ENCODE measurements around the gene TUBB. TPM values are rescaled to one million over a fixed set of nuclear protein-coding genes. Genes with fewer than 3 reads are reported as not detected.

TUBB gene
- total RNA-seq, 1 experiment from 2014 or later = 1,719 TPM

DNA sequence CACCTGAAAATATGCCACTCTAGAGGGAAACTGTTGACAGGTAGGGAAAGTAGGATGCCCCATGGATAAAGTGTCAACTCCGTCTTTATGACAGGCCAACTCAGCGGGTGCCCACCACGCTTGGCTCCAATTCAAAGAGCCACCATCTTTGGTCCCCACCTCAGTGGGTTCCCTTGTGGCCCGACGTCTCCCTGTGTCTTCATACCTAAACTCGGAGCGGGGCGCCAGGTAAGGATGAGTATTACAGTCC, 3.3 kb upstream of the TUBB start:
- Histone ChIP-seq H2AFZ (ENCODE audit: low read length) (no peak overlapping the region), H2BK5ac (ENCODE audit: insufficient read length, low read length) (no peak overlapping the region), H3K4ac (ENCODE audit: low read depth, low read length) (no peak overlapping the region), H3K79me1 (ENCODE audit: insufficient read depth, low read depth, low read length, poor library complexity, severe bottlenecking) (no peaks in the 10 kb centered on the region), H2BK15ac (ENCODE audit: low read depth, low read length) (no peak overlapping the region), H4K8ac (replicated peaks; ENCODE audit: insufficient read length, low read depth, low read length) (no peak overlapping the region), H4K91ac (ENCODE audit: insufficient read length, low read depth, low read length) (no peak overlapping the region), H3T11ph (ENCODE audit: low read length) (no peak overlapping the region), H3K18ac (ENCODE audit: insufficient read length, low read depth, low read length) (peak overlapping the region; percentile 61), H3K27ac (ENCODE audit: insufficient read length, low read depth, low read length) (no peak overlapping the region), H3K27me3 (ENCODE audit: insufficient read depth, low read length) (no peaks in the 10 kb centered on the region), H3K9ac (ENCODE audit: extremely low read depth, insufficient read length, low read length) (peak overlapping the region; percentile 8), H2BK12ac (ENCODE audit: insufficient read length, low read depth, low read length) (no peak overlapping the region), H4K20me1 (ENCODE audit: control insufficient read depth, insufficient read depth, insufficient read length) (no peaks in the 10 kb centered on the region), H4K5ac (ENCODE audit: insufficient read length, low read depth, low read length) (no peak overlapping the region), H2AK5ac (ENCODE audit: insufficient read length, low read length) (no peak overlapping the region), H2BK20ac (ENCODE audit: low read depth, low read length, poor library complexity, severe bottlenecking) (no peak overlapping the region), H3K23ac (ENCODE audit: insufficient read length, low read depth, low read length) (no peak overlapping the region), H3K56ac (ENCODE audit: insufficient read length, low read depth, low read length) (no peak overlapping the region), H3K4me2 (ENCODE audit: insufficient read depth, insufficient read length, low read length) (peak overlapping the region; percentile 78), H3K4me1 (ENCODE audit: insufficient read depth, low read length) (no peaks in the 10 kb centered on the region), H2BK120ac (ENCODE audit: low read depth, low read length, poor library complexity, severe bottlenecking) (no peak overlapping the region), H3K79me2 (ENCODE audit: insufficient read depth, low read length) (peaks cover 10% of the 10 kb centered on the region; the same call in 1 of the 2 replicates), H3K23me2 (ENCODE audit: insufficient read length, low read depth, low read length, poor library complexity, severe bottlenecking) (peaks cover 15% of the 10 kb centered on the region), H3K9me3 (ENCODE audit: control insufficient read depth, low read depth, low read length) (no peaks in the 10 kb centered on the region), H3K14ac (ENCODE audit: insufficient read depth, low read length) (peak overlapping the region; percentile 44; the same call in 1 of the 2 replicates)
- Mint-ChIP-seq H3K36me3 (ENCODE audit: insufficient read depth in 1 of 3, low read depth in 3 of 3) (peaks cover 39 to 58% (median 53%) of the 10 kb centered on the region in 3 experiments), H3K4me3 (peak overlapping the region; percentile 93 to 98), H3K9me3 (peaks cover 6 to 7% of the 10 kb centered on the region in 2 experiments; a peak in 4 of 5 replicates), H3K4me1 (peaks cover 19 to 26% of the 10 kb centered on the region in 2 experiments), H3K27me3 (ENCODE audit: low read depth) (peaks cover 3% of the 10 kb centered on the region; the same call in 1 of the 2 replicates), H3K27ac (peak overlapping the region; percentile 97 to 99 (median 98))
- WGBS (ENCODE audit: extremely low coverage, insufficient read length, low lambda C conversion rate) = no CpG with 5 or more reads among the region's 8 CpGs
- no peak for DNase-seq
- TF ChIP-seq, protein P1, sequence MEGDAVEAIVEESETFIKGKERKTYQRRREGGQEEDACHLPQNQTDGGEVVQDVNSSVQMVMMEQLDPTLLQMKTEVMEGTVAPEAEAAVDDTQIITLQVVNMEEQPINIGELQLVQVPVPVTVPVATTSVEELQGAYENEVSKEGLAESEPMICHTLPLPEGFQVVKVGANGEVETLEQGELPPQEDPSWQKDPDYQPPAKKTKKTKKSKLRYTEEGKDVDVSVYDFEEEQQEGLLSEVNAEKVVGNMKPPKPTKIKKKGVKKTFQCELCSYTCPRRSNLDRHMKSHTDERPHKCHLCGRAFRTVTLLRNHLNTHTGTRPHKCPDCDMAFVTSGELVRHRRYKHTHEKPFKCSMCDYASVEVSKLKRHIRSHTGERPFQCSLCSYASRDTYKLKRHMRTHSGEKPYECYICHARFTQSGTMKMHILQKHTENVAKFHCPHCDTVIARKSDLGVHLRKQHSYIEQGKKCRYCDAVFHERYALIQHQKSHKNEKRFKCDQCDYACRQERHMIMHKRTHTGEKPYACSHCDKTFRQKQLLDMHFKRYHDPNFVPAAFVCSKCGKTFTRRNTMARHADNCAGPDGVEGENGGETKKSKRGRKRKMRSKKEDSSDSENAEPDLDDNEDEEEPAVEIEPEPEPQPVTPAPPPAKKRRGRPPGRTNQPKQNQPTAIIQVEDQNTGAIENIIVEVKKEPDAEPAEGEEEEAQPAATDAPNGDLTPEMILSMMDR (conservative IDR thresholded peaks at IDR 0.05) = no peak
